ENCODE results near the gene RBM19.

The RBM19 gene

DNA sequence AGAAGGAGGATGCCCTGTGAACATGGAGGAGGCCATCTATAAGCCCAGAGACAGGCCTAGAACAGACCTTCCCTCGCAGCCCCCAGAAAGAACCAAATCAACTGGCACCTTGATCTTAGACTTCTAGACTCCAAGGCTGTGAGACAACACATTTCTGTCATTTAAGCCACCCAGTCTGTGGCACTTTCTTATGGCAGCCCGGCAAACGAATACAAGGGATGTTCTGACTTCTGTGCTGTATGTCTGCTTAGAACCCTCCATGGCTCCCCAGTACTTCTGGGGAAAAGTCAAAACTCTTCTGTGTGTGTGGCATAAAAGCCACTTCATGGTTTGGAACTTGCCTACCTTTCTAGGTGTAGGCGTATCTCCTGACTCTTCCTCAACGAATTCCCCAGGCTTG, 42.9 kb downstream of the RBM19 start:
- Histone ChIP-seq H3K4me1 (ENCODE audit: low read depth, poor library complexity, severe bottlenecking) (no peaks in the 10 kb centered on the region), H3K36me3 (ENCODE audit: insufficient read depth) (no peaks in the 10 kb centered on the region), H3K27me3 (ENCODE audit: insufficient read depth, low read depth) (no peaks in the 10 kb centered on the region), H3K79me2 (ENCODE audit: insufficient read depth, low read depth) (no peaks in the 10 kb centered on the region), H3K4me2 (no peak overlapping the region), H2AFZ (ENCODE audit: low read depth) (no peak overlapping the region), H3K27ac (no peak overlapping the region), H3K4me3 (IDR thresholded peaks at IDR 0.05; ENCODE audit: insufficient read depth, low read depth, low read length) (no peak overlapping the region), H3K9ac (no peak overlapping the region), H4K20me1 (ENCODE audit: insufficient read depth) (no peaks in the 10 kb centered on the region)
- TF ChIP-seq, protein P1, sequence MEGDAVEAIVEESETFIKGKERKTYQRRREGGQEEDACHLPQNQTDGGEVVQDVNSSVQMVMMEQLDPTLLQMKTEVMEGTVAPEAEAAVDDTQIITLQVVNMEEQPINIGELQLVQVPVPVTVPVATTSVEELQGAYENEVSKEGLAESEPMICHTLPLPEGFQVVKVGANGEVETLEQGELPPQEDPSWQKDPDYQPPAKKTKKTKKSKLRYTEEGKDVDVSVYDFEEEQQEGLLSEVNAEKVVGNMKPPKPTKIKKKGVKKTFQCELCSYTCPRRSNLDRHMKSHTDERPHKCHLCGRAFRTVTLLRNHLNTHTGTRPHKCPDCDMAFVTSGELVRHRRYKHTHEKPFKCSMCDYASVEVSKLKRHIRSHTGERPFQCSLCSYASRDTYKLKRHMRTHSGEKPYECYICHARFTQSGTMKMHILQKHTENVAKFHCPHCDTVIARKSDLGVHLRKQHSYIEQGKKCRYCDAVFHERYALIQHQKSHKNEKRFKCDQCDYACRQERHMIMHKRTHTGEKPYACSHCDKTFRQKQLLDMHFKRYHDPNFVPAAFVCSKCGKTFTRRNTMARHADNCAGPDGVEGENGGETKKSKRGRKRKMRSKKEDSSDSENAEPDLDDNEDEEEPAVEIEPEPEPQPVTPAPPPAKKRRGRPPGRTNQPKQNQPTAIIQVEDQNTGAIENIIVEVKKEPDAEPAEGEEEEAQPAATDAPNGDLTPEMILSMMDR (conservative IDR thresholded peaks at IDR 0.05; ENCODE audit: low read depth, low read length): no peak

DNA sequence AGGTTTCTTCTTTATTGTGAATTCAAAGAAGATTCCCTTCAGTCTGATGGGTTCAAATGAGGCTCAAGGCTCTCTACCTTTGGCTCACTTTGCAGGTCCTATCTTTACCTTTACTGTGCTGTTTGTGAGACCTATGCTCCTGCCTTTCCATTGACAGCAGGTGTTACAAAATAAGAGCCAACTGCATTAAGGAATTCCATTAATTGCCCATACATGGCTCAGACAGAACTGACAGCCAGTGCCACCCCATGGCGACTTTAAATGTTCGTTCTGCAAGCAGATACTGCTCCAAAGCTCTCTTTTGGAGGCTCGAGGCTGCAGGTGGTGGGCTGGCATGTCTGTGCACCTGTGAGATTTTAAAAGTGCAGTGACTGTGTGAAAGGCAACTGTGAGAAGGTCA, 44.7 kb downstream of the RBM19 start:
- TF ChIP-seq, protein P1 (conservative IDR thresholded peaks at IDR 0.05; ENCODE audit: low read depth, low read length): no peak
- Histone ChIP-seq H3K27ac (no peak overlapping the region), H3K36me3 (ENCODE audit: insufficient read depth) (no peaks in the 10 kb centered on the region)

DNA sequence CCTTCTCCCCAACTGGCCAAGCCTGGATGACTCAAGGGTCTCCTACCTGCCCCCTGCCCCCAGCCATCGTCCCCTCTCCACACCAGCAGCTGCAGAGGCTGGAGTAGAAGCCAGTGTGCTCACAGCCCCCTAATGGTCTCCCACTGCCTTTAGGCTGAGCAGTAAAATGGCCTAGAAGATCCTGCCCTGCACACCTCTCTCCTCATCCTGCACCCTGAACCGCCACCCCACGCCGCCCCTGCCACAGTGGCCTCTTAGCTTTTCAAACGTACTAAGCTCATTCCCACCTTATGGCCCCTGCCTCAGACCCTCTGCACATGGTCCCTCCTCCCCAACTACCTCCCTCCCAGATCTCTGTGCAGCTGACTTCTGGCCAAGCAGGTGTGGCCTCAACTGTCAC, 46.3 kb downstream of the RBM19 start:
- Histone ChIP-seq H3K79me2 (ENCODE audit: insufficient read depth, low read depth) (no peaks in the 10 kb centered on the region), H2AFZ (ENCODE audit: low read depth) (no peak overlapping the region), H3K27me3 (ENCODE audit: insufficient read depth, low read depth) (no peaks in the 10 kb centered on the region), H3K27ac (no peak overlapping the region), H3K9ac (no peak overlapping the region), H3K4me1 (ENCODE audit: low read depth, poor library complexity, severe bottlenecking) (no peaks in the 10 kb centered on the region), H3K36me3 (ENCODE audit: insufficient read depth) (no peaks in the 10 kb centered on the region), H3K4me2 (no peak overlapping the region), H4K20me1 (ENCODE audit: insufficient read depth) (no peaks in the 10 kb centered on the region), H3K4me3 (IDR thresholded peaks at IDR 0.05; ENCODE audit: insufficient read depth, low read depth, low read length) (no peak overlapping the region)
- TF ChIP-seq, protein P1 (conservative IDR thresholded peaks at IDR 0.05; ENCODE audit: low read depth, low read length): no peak

More for the DNA sequence above, 44.7 kb downstream of the RBM19 start:
- no peaks in the 10 kb centered on the region for H3K79me2 ChIP-seq (ENCODE audit: insufficient read depth, low read depth)
- H3K4me2 ChIP-seq: no peak overlapping the region
- no peaks in the 10 kb centered on the region for H4K20me1 ChIP-seq (ENCODE audit: insufficient read depth)
- no peaks in the 10 kb centered on the region for H3K27me3 ChIP-seq (ENCODE audit: insufficient read depth, low read depth)
- H3K4me3 ChIP-seq (IDR thresholded peaks at IDR 0.05; ENCODE audit: insufficient read depth, low read depth, low read length): no peak overlapping the region
- H3K4me1 ChIP-seq (ENCODE audit: low read depth, poor library complexity, severe bottlenecking): no peaks in the 10 kb centered on the region
- H3K9ac ChIP-seq: no peak overlapping the region
- no peak overlapping the region for H2AFZ ChIP-seq (ENCODE audit: low read depth)

DNA sequence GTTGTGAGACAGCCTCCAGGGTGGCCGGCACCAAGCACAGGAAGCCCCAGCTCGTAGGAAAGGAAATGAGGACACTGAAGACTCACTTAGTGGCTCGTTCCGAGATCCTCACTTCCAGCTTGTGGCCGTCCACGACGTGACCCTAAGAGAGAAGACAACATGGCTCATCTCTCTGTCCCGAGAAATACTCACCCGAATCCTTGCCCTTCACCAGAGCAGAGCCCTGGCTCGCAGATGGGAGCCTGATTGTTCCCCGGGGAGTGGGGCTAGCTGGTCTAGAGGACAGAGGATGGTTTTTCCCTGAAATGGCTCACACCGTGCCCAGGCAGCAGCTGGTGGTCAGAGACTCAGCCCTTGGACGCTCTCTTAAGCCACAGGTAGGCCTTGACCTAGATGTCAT, 47.8 kb downstream of the RBM19 start:
- no peaks in the 10 kb centered on the region for H3K36me3 ChIP-seq (ENCODE audit: insufficient read depth)

More for the DNA sequence above, 47.8 kb downstream of the RBM19 start:
- Histone ChIP-seq H2AFZ (ENCODE audit: low read depth) (no peak overlapping the region), H3K9ac (no peak overlapping the region), H3K4me2 (no peak overlapping the region), H3K4me3 (IDR thresholded peaks at IDR 0.05; ENCODE audit: insufficient read depth, low read depth, low read length) (no peak overlapping the region), H3K79me2 (ENCODE audit: insufficient read depth, low read depth) (no peaks in the 10 kb centered on the region), H3K27ac (no peak overlapping the region), H3K4me1 (ENCODE audit: low read depth, poor library complexity, severe bottlenecking) (no peaks in the 10 kb centered on the region), H4K20me1 (ENCODE audit: insufficient read depth) (no peaks in the 10 kb centered on the region), H3K27me3 (ENCODE audit: insufficient read depth, low read depth) (no peaks in the 10 kb centered on the region)
- TF ChIP-seq, protein P1 (conservative IDR thresholded peaks at IDR 0.05; ENCODE audit: low read depth, low read length): no peak
